Choroid plexus epithelial cell (primary cell): ENCODE results near the gene CACFD1.

ENCODE experiments used
- DNase-seq: peaks from one replicate; pipeline ENCODE4 v3.0.0-alpha.2; 2010; ENCODE audit warnings: low read depth
- H3K4me3 ChIP-seq: 2 replicates; pipeline ENCODE4 v1.5.1; 2011; ENCODE audit warnings: low read depth, mild to moderate bottlenecking, control low read depth, low read length, moderate library complexity
- CTCF ChIP-seq: conservative IDR thresholded peaks from 2 replicates; pipeline ENCODE4 v1.5.1; 2011; ENCODE audit warnings: low read depth, mild to moderate bottlenecking, control low read depth, inconsistent platforms, low read length, moderate library complexity

The CACFD1 gene

GRCh38 chr9:133452562-133452961 lies 7.2 kb upstream of the CACFD1 start:
- no peak for DNase-seq
- TF ChIP-seq CTCF, result no peak
- no peak overlapping the region for H3K4me3 ChIP-seq

GRCh38 chr9:133453651-133454050 lies 6.1 kb upstream of the CACFD1 start:
- no peak for DNase-seq
- TF ChIP-seq CTCF, result no peak
- no peak overlapping the region for H3K4me3 ChIP-seq

- DNase-seq, result no peak
- no peak for TF ChIP-seq CTCF
- no peak overlapping the region for H3K4me3 ChIP-seq
Observed at GRCh38 chr9:133454325-133454724, 5.5 kb upstream of the CACFD1 start.

- no peak overlapping the region for H3K4me3 ChIP-seq
- no peak for TF ChIP-seq CTCF
- no peak for DNase-seq
Observed at GRCh38 chr9:133454943-133455673, 4.7 kb upstream of the CACFD1 start.

GRCh38 chr9:133455936-133456335 lies 3.8 kb upstream of the CACFD1 start:
- H3K4me3 ChIP-seq, result no peak overlapping the region
- no peak for TF ChIP-seq CTCF
- DNase-seq, result no peak

GRCh38 chr9:133456409-133456808 lies 3.4 kb upstream of the CACFD1 start:
- peak; percentile 40 for TF ChIP-seq CTCF
- no peak overlapping the region for H3K4me3 ChIP-seq
- DNase-seq, result no peak

GRCh38 chr9:133457233-133457632 lies 2.5 kb upstream of the CACFD1 start:
- H3K4me3 ChIP-seq, result no peak overlapping the region
- TF ChIP-seq CTCF, result no peak
- no peak for DNase-seq
